HG03025 (cell line): ENCODE measurements around the gene MRPL27.

ENCODE experiments used
- ATAC-seq: cut with Tn5 transposase; IDR thresholded peaks from one replicate; pipeline ENCODE4 v1.9.1; 2021; ENCODE audit warnings: mild to moderate bottlenecking, moderate library complexity; ENCODE audit not compliant: unreplicated experiment, low FRiP score

The MRPL27 gene

GRCh38 chr17:50388728-50389127 is 15.7 kb upstream of the MRPL27 start:
- no peak for ATAC-seq

GRCh38 chr17:50386510-50386909 is 13.5 kb upstream of the MRPL27 start:
- no peak for ATAC-seq

GRCh38 chr17:50382931-50383330 is 9.9 kb upstream of the MRPL27 start:
- no peak for ATAC-seq

- ATAC-seq = no peak
These were observed 8.9 kb upstream of the MRPL27 start for GRCh38 chr17:50381920-50382319.

- ATAC-seq = no peak
These were observed 8.4 kb upstream of the MRPL27 start for GRCh38 chr17:50381260-50381815.

GRCh38 chr17:50380369-50381259 is 7.6 kb upstream of the MRPL27 start:
- no peak for ATAC-seq

- ATAC-seq = no peak
These were observed 6.6 kb upstream of the MRPL27 start for GRCh38 chr17:50379351-50380132.

GRCh38 chr17:50375858-50376538 is 3.0 kb upstream of the MRPL27 start:
- ATAC-seq = no peak

GRCh38 chr17:50373705-50374104 is 721 bp upstream of the MRPL27 start:
- ATAC-seq = no peak

- ATAC-seq = no peak
These were observed 694 bp downstream of the MRPL27 start for GRCh38 chr17:50372222-50372757.

GRCh38 chr17:50371526-50371925 is 1.5 kb downstream of the MRPL27 start:
- ATAC-seq = no peak

GRCh38 chr17:50370052-50370451 is 2.9 kb downstream of the MRPL27 start:
- no peak for ATAC-seq

- ATAC-seq = no peak
These were observed 5.6 kb downstream of the MRPL27 start for GRCh38 chr17:50367401-50367800.

- ATAC-seq = no peak
These were observed 7.2 kb downstream of the MRPL27 start for GRCh38 chr17:50365649-50366393.

- no peak for ATAC-seq
These were observed 7.8 kb downstream of the MRPL27 start for GRCh38 chr17:50365165-50365564.

GRCh38 chr17:50364715-50365114 is 8.3 kb downstream of the MRPL27 start:
- no peak for ATAC-seq

- ATAC-seq = no peak
These were observed 8.9 kb downstream of the MRPL27 start for GRCh38 chr17:50364061-50364458.

GRCh38 chr17:50363217-50364060 is 9.5 kb downstream of the MRPL27 start:
- no peak for ATAC-seq

GRCh38 chr17:50362661-50363060 is 10.3 kb downstream of the MRPL27 start:
- no peak for ATAC-seq
